CD4-positive, alpha-beta T cell treated with Interleukin-17A for 4 hours (primary cell): ENCODE results near the gene TARP.

ENCODE experiments used
- DNase-seq: peaks from one replicate; pipeline ENCODE4 v3.0.0-alpha.2; 2020; ENCODE audit warnings: mixed read lengths

TARP gene

GRCh38 chr7:38211940-38212339, 61.5 kb downstream of the TARP start:
- DNase-seq = no peak

DNA sequence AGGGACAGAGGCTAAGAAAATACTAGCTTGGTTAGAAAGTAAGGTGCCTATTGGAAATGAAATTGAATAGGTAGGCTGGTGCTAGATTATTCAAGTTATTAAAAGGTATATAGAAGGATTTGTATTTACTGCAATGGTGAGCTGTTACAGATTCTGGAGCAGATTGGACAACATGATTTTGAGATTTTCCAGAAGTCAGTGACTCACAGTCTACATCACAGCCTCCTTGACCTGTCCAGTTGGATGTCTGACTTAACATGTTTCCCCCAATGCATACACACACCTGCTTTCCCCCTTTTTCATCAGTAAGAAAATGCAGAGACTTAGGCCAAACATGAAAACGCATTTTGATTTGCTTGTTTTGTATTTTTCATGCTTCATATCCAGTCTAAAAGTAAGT, 62.0 kb downstream of the TARP start:
- DNase-seq = no peak
